ENCODE results near the gene MIDN.

MIDN gene

DNA sequence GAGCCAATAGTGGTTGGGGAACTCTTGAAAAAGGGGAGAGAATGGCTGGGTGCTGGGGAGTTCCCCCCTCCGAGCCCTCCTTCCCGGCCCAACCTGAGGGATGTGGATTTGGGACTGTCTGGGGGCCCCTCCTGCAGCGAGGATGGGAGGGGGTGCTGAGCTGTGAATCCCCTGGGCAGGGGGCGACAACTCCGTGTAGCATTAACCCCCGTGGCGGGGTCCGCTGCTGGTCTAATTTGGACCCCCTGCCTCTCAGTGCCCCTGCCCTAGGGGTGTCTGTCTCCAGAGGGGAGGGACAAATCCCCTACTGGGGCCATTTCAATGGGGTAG, 9.7 kb downstream of the MIDN start:
- Histone ChIP-seq H3K9me3 (no peaks in the 10 kb centered on the region), H3K4me1 (peaks cover 94% of the 10 kb centered on the region), H3K9ac (peak overlapping the region; percentile 66; the same call in 1 of the 2 replicates), H4K20me1 (peaks cover 76% of the 10 kb centered on the region), H3K4me2 (peak overlapping the region; percentile 100), H3K4me3 (peak overlapping the region; percentile 76), H3K27ac (peak overlapping the region; percentile 64), H3K27me3 (no peaks in the 10 kb centered on the region), H3K36me3 (peaks cover 50% of the 10 kb centered on the region)
- no peak for TF ChIP-seq Cebpa-rat (IDR thresholded peaks at IDR 0.05)

DNA sequence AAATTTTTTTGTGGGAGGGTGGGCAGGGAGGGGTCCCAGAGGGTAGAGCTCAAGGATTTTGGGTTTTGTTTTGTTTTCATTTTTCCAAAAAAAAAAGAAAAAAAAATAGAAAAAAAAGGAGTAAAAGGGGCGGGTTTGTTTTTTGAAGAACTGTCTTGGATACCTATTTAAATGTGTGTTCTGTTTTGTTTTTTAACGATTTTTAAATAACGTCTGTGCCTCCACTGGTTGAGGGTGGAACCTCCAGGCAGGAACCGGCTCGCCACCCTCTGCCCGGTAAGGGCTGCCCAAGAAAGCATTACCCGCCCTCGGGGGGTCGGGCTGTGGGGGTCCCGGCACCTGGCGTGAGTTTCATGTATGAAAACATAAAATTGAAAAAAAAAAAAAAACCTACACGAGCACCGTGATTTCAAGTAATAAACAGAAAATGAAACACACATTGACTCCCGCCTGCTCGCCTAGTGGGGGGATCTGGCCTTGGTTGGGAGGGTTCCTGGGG, 10.4 kb downstream of the MIDN start:
- peak overlapping the region; percentile 100 for H3K4me2 ChIP-seq
- H3K4me3 ChIP-seq: peak overlapping the region; percentile 76
- H3K9me3 ChIP-seq: no peaks in the 10 kb centered on the region
- no peak overlapping the region; the same call in 1 of the 2 replicates for H3K9ac ChIP-seq
- H3K27me3 ChIP-seq: no peaks in the 10 kb centered on the region
- H3K36me3 ChIP-seq: peaks cover 46% of the 10 kb centered on the region
- H3K27ac ChIP-seq: peak overlapping the region; percentile 71; the same call in 1 of the 2 replicates
- no peak for TF ChIP-seq Cebpa-rat (IDR thresholded peaks at IDR 0.05)
- peaks cover 76% of the 10 kb centered on the region for H4K20me1 ChIP-seq
- peaks cover 96% of the 10 kb centered on the region for H3K4me1 ChIP-seq

GRCh38 chr19:1259206-1259875, 11.0 kb downstream of the MIDN start:
- peak overlapping the region; percentile 100 for H3K4me2 ChIP-seq
- H3K4me3 ChIP-seq: peak overlapping the region; percentile 76
- H3K36me3 ChIP-seq: peaks cover 40% of the 10 kb centered on the region
- H3K27ac ChIP-seq: peak overlapping the region; percentile 71
- H3K27me3 ChIP-seq: no peaks in the 10 kb centered on the region
- no peak for TF ChIP-seq Cebpa-rat (IDR thresholded peaks at IDR 0.05)
- peaks cover 96% of the 10 kb centered on the region for H3K4me1 ChIP-seq
- peaks cover 76% of the 10 kb centered on the region for H4K20me1 ChIP-seq
- no peaks in the 10 kb centered on the region for H3K9me3 ChIP-seq
- peak overlapping the region; percentile 63; the same call in 1 of the 2 replicates for H3K9ac ChIP-seq

DNA sequence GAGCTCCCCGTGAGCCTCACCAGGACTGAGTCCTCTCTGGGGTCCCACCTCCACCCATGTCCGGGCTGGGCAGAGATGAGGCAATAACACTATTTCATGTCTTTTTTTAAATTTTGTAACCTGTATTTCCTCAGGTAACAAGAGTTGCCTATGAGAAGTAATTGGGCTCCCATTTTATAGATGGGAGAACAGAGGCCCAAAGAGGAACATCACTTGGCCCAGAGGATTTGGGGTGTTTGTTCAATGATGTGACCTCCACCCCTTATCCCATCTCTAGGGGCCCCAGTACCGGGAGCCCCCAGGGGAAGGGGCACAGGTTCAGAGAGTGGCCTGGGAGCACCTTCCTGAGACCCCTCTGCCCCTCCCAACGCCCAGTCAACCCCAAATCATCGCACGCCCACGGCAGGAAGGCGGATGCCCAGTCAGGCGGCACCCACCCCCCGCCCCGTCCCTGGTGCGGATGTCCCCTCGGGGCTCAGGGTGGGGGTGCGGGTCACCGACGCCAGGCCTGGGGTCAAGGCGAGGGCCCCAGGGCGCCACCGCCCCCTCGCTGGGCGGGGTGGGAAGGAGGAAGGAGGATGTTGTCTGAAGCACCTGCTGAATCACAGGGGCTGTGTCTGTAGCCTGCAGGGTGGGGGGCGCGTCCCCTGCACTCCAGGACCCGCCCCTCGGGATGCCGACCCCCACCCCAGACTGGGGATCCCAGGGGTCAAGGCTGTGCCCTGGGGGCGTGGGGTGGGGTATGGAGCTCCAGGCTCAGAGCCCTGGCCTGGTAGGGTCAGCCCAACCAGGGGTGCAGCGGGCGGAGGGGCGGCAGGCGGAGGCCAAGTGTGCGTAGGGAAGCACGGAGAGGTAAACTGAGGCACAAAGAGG, 11.7 kb downstream of the MIDN start:
- Histone ChIP-seq H4K20me1 (peaks cover 76% of the 10 kb centered on the region), H3K27me3 (no peaks in the 10 kb centered on the region), H3K4me3 (peak overlapping the region; percentile 76), H3K36me3 (peaks cover 32% of the 10 kb centered on the region), H3K9me3 (no peaks in the 10 kb centered on the region), H3K27ac (peak overlapping the region; percentile 71), H3K9ac (peak overlapping the region; percentile 63; the same call in 1 of the 2 replicates), H3K4me1 (peaks cover 96% of the 10 kb centered on the region), H3K4me2 (peak overlapping the region; percentile 100)
- no peak for TF ChIP-seq Cebpa-rat (IDR thresholded peaks at IDR 0.05)

DNA sequence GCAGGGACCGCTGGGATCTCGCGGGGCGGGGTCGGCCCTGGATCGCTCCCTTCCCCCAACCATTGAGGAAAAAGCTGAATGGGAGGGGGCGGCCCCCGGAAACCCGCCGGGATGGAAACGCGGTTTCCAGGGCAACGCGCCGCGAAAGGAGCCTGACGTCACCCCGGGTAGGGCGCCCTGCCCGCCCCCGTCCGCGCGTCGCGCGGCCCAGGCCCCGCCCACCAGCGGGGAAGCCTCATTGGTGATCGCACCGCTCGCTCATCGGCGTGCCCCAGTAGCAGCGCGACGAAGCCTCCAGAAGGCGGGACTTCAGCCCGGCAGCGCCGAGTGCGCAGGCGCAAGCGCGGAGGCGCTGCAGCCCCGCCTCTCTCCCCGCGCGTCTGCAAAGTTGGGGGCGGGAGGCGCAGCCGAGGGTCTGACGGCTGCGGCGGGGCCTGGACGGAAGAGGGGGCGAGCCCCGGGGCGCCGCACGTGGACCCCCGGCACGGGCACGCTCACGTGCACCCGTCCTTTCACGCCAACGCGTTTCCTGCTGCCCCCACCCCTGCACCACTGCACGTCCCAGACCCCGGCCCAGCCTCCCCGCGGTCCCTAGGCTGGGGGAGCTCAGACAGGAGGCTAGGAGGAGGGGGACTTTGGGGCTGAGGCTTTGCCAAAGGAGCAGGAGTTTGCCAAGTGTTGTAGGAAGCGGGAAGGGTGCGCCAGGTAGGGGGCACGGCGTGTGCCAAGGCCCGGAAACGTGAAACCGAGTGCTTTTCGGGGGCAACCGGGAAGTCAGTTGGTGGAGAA, 12.6 kb downstream of the MIDN start:
- peak overlapping the region; percentile 100 for H3K4me2 ChIP-seq
- H3K4me3 ChIP-seq: peak overlapping the region; percentile 76
- no peaks in the 10 kb centered on the region for H3K27me3 ChIP-seq
- TF ChIP-seq Cebpa-rat (IDR thresholded peaks at IDR 0.05): no peak
- H3K36me3 ChIP-seq: peaks cover 24% of the 10 kb centered on the region
- H3K9me3 ChIP-seq: no peaks in the 10 kb centered on the region
- H3K27ac ChIP-seq: peak overlapping the region; percentile 82
- H3K9ac ChIP-seq: peak overlapping the region; percentile 77
- H4K20me1 ChIP-seq: peaks cover 73% of the 10 kb centered on the region
- peaks cover 96% of the 10 kb centered on the region for H3K4me1 ChIP-seq

GRCh38 chr19:1261538-1261797, 13.1 kb downstream of the MIDN start:
- H3K4me1 ChIP-seq: peaks cover 96% of the 10 kb centered on the region
- H3K9ac ChIP-seq: peak overlapping the region; percentile 77
- TF ChIP-seq Cebpa-rat (IDR thresholded peaks at IDR 0.05): no peak
- no peaks in the 10 kb centered on the region for H3K27me3 ChIP-seq
- H3K36me3 ChIP-seq: peaks cover 19% of the 10 kb centered on the region
- H4K20me1 ChIP-seq: peaks cover 72% of the 10 kb centered on the region
- H3K27ac ChIP-seq: peak overlapping the region; percentile 82
- H3K4me2 ChIP-seq: peak overlapping the region; percentile 100
- peak overlapping the region; percentile 76 for H3K4me3 ChIP-seq
- no peaks in the 10 kb centered on the region for H3K9me3 ChIP-seq

DNA sequence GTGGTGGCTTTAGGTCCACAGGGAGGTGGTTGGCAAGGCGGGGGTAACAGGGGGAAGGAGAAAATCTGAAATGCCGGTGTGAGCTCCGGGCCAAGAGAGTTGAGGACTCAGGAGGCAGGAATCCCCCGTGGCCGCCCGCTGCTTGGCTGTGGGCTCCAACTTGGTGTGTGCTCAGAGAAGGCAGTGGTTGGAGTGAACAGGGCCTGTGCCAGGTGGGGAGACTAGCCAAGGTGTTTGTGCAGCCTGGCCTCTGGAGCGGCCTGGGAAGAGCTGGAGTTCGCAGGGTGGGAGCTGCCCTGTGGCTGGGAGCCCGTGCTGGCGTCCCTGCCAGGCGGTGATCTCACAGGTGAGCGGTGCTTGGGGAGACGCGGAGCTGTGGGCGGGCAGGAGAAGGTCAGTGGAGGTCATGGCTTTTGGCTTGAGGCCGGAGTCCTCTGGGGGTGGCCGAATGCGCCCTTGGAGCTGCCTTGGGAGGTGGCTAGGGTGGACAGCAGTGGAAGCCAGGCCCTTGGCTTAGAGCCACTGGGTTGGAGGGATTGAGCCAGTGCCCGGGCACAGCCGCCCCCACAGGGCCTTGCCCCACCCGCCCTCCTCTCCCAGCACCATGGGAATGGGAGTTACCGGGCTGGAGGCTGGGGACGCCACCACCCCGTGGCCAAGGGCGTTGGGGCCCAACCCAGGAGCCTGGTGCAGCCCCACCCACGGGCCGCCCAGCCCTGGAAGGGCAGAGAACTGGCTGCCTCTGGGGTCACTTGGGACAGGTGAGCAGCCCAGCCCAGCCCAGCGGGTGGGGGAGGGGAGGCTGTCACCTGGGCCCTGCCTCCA, 13.6 kb downstream of the MIDN start:
- Histone ChIP-seq H3K9ac (peak overlapping the region; percentile 77), H3K9me3 (no peaks in the 10 kb centered on the region), H3K36me3 (peaks cover 13% of the 10 kb centered on the region), H3K4me3 (peak overlapping the region; percentile 76), H3K4me2 (peak overlapping the region; percentile 100), H3K27me3 (no peaks in the 10 kb centered on the region), H4K20me1 (peaks cover 67% of the 10 kb centered on the region), H3K27ac (peak overlapping the region; percentile 82), H3K4me1 (peaks cover 96% of the 10 kb centered on the region)
- TF ChIP-seq Cebpa-rat (IDR thresholded peaks at IDR 0.05): no peak

- no peak for TF ChIP-seq Cebpa-rat (IDR thresholded peaks at IDR 0.05)
- Histone ChIP-seq H3K9ac (peak overlapping the region; percentile 77), H3K27me3 (no peaks in the 10 kb centered on the region), H3K9me3 (no peaks in the 10 kb centered on the region), H3K4me2 (peak overlapping the region; percentile 100), H3K4me3 (peak overlapping the region; percentile 76), H3K4me1 (peaks cover 96% of the 10 kb centered on the region), H3K36me3 (peaks cover 7% of the 10 kb centered on the region; the same call in 1 of the 2 replicates), H4K20me1 (peaks cover 60% of the 10 kb centered on the region), H3K27ac (peak overlapping the region; percentile 82)
Measured at GRCh38 chr19:1262623-1263123, 14.3 kb downstream of the MIDN start.
